ENCODE data around the gene GLT6D1. TPM values are rescaled to one million over a fixed set of nuclear protein-coding genes. Genes with fewer than 3 reads are reported as not detected.
A peak's percentile ranks its signal among the peaks of the same experiment; 100 is the strongest.

The GLT6D1 gene
- total RNA-seq, 2 donors from 2014 or later, result not detected

- intact Hi-C loops (cut with DNase I), result no loop called here
- Histone ChIP-seq H3K4me3 (no peak overlapping the region), H3K36me3 (no peaks in the 10 kb centered on the region), H3K27ac (no peak overlapping the region), H3K27me3 (replicated peaks; ENCODE audit: insufficient read depth) (peaks cover 7% of the 10 kb centered on the region), H3K9me3 (no peaks in the 10 kb centered on the region), H3K4me1 (replicated peaks) (no peaks in the 10 kb centered on the region)
- no peak for TF ChIP-seq CTCF (IDR thresholded peaks at IDR 0.05)
- TF ChIP-seq POLR2AphosphoS5 (IDR thresholded peaks at IDR 0.05), result no peak
- TF ChIP-seq POLR2A (IDR thresholded peaks at IDR 0.05), result no peak
- 89% methylated on average over 8 of the region's 8 CpGs for WGBS
- DNase-seq (ENCODE audit: low spot score), result no peak
These were observed 26.9 kb downstream of the GLT6D1 start for GRCh38 chr9:135612437-135612836.

DNA sequence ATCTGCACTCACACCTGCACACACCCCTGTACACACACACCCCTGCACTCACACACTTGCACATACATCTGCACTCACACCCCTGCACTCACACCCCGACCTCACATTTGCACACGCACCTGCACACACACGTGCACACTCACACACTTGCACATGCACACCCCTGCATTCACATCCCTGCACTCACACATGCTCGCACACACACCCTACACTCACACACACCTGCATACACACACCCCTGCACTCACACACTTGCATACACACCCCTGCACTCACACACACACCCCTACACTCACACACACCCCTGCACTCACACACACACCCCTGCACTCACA, 27.5 kb downstream of the GLT6D1 start:
- Histone ChIP-seq H3K27ac (no peak overlapping the region), H3K4me3 (no peak overlapping the region), H3K9me3 (no peaks in the 10 kb centered on the region), H3K4me1 (replicated peaks) (no peaks in the 10 kb centered on the region), H3K36me3 (no peaks in the 10 kb centered on the region), H3K27me3 (replicated peaks; ENCODE audit: insufficient read depth) (peaks cover 7% of the 10 kb centered on the region)
- TF ChIP-seq POLR2AphosphoS5 (IDR thresholded peaks at IDR 0.05) (no peak), CTCF (IDR thresholded peaks at IDR 0.05) (no peak)
- peak; percentile 0 for DNase-seq (ENCODE audit: low spot score)
- 15% methylated on average over 4 of the region's 4 CpGs for WGBS
- intact Hi-C loops (cut with DNase I), result no loop called here

DNA sequence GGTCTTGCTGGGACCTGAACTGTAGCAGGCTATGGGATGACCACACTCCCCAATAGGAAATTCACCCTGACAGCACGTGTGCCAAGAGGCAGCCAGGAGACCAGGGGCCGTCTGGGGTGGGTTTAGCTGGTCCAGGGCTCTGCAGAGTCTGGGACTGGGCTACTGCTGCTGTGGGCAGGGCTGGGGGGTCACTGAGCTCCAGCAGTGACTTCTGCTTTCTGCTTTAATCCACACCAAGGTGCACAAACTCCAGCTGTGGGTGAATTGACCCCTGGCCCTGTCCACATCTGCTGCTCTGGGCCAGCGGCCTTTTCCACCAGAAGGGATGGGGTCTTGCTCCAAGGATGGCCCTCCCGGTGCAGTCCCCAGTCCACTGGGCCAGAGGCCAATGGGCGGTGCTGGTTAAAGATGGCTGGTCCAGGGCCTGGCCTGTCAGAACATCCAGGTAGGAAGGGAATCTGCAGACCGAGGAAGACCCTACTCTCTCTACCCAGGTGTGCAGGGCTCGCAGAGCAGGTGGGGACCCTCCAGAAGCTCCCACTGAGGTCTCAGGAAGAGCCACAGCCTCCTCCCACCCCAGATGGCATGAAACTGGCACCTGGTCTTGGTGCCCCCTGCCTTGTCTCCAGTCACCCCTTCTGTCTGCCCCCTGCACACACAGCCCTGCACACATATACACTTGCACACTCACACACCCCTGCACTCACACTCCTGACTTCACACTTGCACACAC, 28.0 kb downstream of the GLT6D1 start:
- H3K4me3 ChIP-seq, result no peak overlapping the region
- no peaks in the 10 kb centered on the region for H3K9me3 ChIP-seq
- DNase-seq (ENCODE audit: low spot score), result peak; percentile 2
- intact Hi-C loops (cut with DNase I), result no loop called here
- no peaks in the 10 kb centered on the region for H3K4me1 ChIP-seq (replicated peaks)
- WGBS, result 89% methylated on average over 7 of the region's 7 CpGs
- H3K36me3 ChIP-seq, result no peaks in the 10 kb centered on the region
- H3K27me3 ChIP-seq (replicated peaks; ENCODE audit: insufficient read depth), result peaks cover 7% of the 10 kb centered on the region
- H3K27ac ChIP-seq, result no peak overlapping the region
- TF ChIP-seq CTCF (IDR thresholded peaks at IDR 0.05), result no peak
- TF ChIP-seq POLR2AphosphoS5 (IDR thresholded peaks at IDR 0.05), result no peak
- no peak for TF ChIP-seq POLR2A (IDR thresholded peaks at IDR 0.05)

DNA sequence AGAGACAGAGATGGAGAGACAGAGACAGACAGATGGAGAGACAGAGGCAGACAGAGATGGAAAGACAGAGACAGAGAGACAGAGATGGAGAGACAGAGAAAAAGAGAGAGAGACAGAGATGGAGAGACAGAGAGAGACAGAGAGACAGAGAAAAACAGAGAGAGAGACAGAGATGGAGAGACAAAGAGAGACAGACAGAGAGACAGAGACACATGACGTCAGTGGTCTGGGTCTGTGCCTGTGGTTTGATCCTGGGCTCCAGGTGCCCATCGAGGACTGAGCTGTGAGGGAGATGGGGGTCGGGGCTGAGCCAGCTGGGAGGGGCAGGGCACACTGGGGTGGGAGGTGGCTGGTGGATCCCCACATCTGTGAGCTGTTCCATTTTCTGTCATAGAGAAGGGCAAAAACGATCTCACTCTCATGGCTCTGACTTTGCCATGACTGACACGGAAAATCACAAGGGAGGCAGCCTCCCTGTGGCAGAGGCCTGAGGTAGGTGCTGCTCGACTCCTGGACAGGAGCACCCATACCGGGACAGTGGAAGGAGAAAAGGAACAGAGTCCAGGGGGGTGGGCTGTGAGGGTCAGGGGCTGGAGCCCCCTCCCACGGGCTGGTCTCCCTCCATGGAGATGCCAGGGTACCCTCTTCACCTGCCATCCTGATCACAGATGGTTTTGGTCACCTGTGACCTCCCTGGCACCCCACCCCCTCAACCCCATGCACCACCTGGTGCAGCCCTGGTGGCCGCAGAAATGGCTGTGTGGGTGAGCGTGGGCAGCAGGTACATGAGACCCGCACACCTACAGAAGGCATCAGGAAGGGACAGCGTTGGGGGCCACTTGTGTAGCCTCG, 28.8 kb downstream of the GLT6D1 start:
- peak; percentile 0 for DNase-seq (ENCODE audit: low spot score)
- no peak for TF ChIP-seq CTCF (IDR thresholded peaks at IDR 0.05)
- no peak for TF ChIP-seq POLR2A (IDR thresholded peaks at IDR 0.05)
- no peak for TF ChIP-seq POLR2AphosphoS5 (IDR thresholded peaks at IDR 0.05)
- intact Hi-C loops (cut with DNase I), result no loop called here
- Histone ChIP-seq H3K4me3 (no peak overlapping the region), H3K36me3 (no peaks in the 10 kb centered on the region), H3K27ac (no peak overlapping the region), H3K27me3 (replicated peaks; ENCODE audit: insufficient read depth) (peaks cover 4% of the 10 kb centered on the region), H3K4me1 (replicated peaks) (no peaks in the 10 kb centered on the region), H3K9me3 (no peaks in the 10 kb centered on the region)
- WGBS, result 81% methylated on average over 13 of the region's 13 CpGs
